ENCODE results near the gene CCDC93. TPM values are rescaled to one million over a fixed set of nuclear protein-coding genes. Genes with fewer than 3 reads are reported as not detected.

The CCDC93 gene
- total RNA-seq, 1 experiment from 2014 or later = 31.5 TPM

DNA sequence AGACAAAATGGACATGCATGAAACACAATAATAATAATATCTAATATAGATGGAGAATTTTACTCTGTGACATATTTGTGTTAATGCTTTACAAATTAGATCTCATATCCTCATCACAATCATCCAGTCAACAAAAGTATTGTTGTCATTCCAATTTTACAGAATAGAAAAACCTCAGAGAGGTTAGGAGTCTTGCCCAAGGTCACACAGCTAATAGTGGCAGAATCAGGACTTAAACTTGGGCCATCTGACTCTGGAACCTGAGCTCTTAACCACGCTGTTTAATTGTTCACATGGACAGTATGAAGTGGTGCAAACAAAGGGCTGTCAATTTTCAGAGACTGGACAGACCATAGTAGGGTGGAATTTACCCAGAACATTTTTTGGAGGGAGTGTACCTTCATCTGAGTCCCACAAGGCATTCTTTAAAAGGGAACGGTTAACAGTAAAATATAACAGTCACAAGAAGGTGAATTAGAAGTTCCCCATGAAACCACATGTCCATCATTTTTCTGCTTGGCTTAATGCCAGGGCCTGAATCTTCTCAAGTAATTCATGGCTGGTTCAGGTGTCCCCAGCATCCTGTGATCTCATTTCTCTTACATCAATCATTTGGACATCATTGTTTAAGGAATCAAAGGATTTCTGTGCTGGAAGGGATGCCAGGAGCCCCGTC is 35.4 kb upstream of the CCDC93 start:
- H3K27me3 ChIP-seq (ENCODE audit: control insufficient read depth, insufficient read depth, low read length) = peaks cover 13% of the 10 kb centered on the region; the same call in 1 of the 2 replicates
- no peak overlapping the region for H3K4me3 ChIP-seq (ENCODE audit: low read depth in 2 of 2, low read length in 2 of 2)
- ChIA-PET POLR2A (no interaction called here), CTCF (no interaction called here)
- in situ Hi-C loops (cut with HindIII; ENCODE audit: low pct_unique_long_range_greater_than_20kb, low sequenced_read_pairs) (no loop called here), intact Hi-C loops (cut with micrococcal nuclease; ENCODE audit: unreplicated experiment) (loop anchor here (5.0 to 10.0 kb wide), 4 partner anchors 138 to 813 kb away; no protein-coding TSS in a partner anchor)
- no peaks in the 10 kb centered on the region for H3K36me3 ChIP-seq (ENCODE audit: control insufficient read depth, insufficient read depth, low read length)
- H3K9me3 ChIP-seq (ENCODE audit: control insufficient read depth, insufficient read depth, low read depth, low read length) = no peaks in the 10 kb centered on the region
- ATAC-seq (no peak), DNase-seq (ENCODE audit: low read depth, low spot score) (no peak)
- TF ChIP-seq, protein P1, sequence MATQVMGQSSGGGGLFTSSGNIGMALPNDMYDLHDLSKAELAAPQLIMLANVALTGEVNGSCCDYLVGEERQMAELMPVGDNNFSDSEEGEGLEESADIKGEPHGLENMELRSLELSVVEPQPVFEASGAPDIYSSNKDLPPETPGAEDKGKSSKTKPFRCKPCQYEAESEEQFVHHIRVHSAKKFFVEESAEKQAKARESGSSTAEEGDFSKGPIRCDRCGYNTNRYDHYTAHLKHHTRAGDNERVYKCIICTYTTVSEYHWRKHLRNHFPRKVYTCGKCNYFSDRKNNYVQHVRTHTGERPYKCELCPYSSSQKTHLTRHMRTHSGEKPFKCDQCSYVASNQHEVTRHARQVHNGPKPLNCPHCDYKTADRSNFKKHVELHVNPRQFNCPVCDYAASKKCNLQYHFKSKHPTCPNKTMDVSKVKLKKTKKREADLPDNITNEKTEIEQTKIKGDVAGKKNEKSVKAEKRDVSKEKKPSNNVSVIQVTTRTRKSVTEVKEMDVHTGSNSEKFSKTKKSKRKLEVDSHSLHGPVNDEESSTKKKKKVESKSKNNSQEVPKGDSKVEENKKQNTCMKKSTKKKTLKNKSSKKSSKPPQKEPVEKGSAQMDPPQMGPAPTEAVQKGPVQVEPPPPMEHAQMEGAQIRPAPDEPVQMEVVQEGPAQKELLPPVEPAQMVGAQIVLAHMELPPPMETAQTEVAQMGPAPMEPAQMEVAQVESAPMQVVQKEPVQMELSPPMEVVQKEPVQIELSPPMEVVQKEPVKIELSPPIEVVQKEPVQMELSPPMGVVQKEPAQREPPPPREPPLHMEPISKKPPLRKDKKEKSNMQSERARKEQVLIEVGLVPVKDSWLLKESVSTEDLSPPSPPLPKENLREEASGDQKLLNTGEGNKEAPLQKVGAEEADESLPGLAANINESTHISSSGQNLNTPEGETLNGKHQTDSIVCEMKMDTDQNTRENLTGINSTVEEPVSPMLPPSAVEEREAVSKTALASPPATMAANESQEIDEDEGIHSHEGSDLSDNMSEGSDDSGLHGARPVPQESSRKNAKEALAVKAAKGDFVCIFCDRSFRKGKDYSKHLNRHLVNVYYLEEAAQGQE (IDR thresholded peaks at IDR 0.05; ENCODE audit: insufficient read depth in 1 of 2, low read depth in 2 of 2, low read length in 1 of 2) = no peak
- TF ChIP-seq CTCF (IDR thresholded peaks at IDR 0.05) (no peak), TCF7L2 (IDR thresholded peaks at IDR 0.05; ENCODE audit: low read depth, low read length) (no peak), SIN3A (IDR thresholded peaks at IDR 0.05; ENCODE audit: borderline replicate concordance, insufficient read depth, low read depth, low read length) (no peak), POLR2AphosphoS5 (IDR thresholded peaks at IDR 0.05; ENCODE audit: low read depth, low read length) (no peak)
- BruUV-seq (replicated peaks) = no TSS peak
- H3K27ac ChIP-seq (ENCODE audit: low read length) = no peak overlapping the region
- 0 out of 2 replicates have a peak, but pooled peaks cover 2% of the 10 kb centered on the region for H3K4me1 ChIP-seq (ENCODE audit: control insufficient read depth, insufficient read depth, low read length)

GRCh38 chr2:118048401-118048800 is 34.5 kb upstream of the CCDC93 start:
- CTCF ChIA-PET = no interaction called here
- no TSS peak for BruUV-seq (replicated peaks)
- Histone ChIP-seq H3K4me1 (ENCODE audit: control insufficient read depth, insufficient read depth, low read length) (0 out of 2 replicates have a peak, but pooled peaks cover 2% of the 10 kb centered on the region), H3K27ac (ENCODE audit: low read length) (no peak overlapping the region), H3K36me3 (ENCODE audit: control insufficient read depth, insufficient read depth, low read length) (no peaks in the 10 kb centered on the region), H3K27me3 (ENCODE audit: control insufficient read depth, insufficient read depth, low read length) (peaks cover 13% of the 10 kb centered on the region; the same call in 1 of the 2 replicates), H3K4me3 (ENCODE audit: low read depth in 2 of 2, low read length in 2 of 2) (no peak overlapping the region), H3K9me3 (ENCODE audit: control insufficient read depth, insufficient read depth, low read depth, low read length) (no peaks in the 10 kb centered on the region)
- ATAC-seq (no peak), DNase-seq (ENCODE audit: low read depth, low spot score) (no peak)
- POLR2A ChIA-PET = no interaction called here
- no peak for TF ChIP-seq SIN3A (IDR thresholded peaks at IDR 0.05; ENCODE audit: borderline replicate concordance, insufficient read depth, low read depth, low read length)
- no peak for TF ChIP-seq POLR2AphosphoS5 (IDR thresholded peaks at IDR 0.05; ENCODE audit: low read depth, low read length)
- TF ChIP-seq, protein P1 (IDR thresholded peaks at IDR 0.05; ENCODE audit: insufficient read depth in 1 of 2, low read depth in 2 of 2, low read length in 1 of 2) = no peak
- no peak for TF ChIP-seq TCF7L2 (IDR thresholded peaks at IDR 0.05; ENCODE audit: low read depth, low read length)
- no peak for TF ChIP-seq CTCF (IDR thresholded peaks at IDR 0.05)
- intact Hi-C loops (cut with micrococcal nuclease; ENCODE audit: unreplicated experiment) (loop anchor here (5.0 to 10.0 kb wide), 4 partner anchors 139 to 814 kb away; no protein-coding TSS in a partner anchor), in situ Hi-C loops (cut with HindIII; ENCODE audit: low pct_unique_long_range_greater_than_20kb, low sequenced_read_pairs) (no loop called here)
